WTC11 (cell line): ENCODE measurements around the gene DCXR. TPM values are rescaled to one million over a fixed set of nuclear protein-coding genes. Genes with fewer than 3 reads are reported as not detected.

Experiments
- ATAC-seq: fragments of 200-7000 bp; cut with Tn5 transposase; 2 replicates; pipeline ENCODE4 v1.10.0; 2021; ENCODE audit warnings: mild to moderate bottlenecking, moderate library complexity
- CTCF ChIA-PET: fragments of 300-600 bp; sonication (Branson Sonifier 250); formaldehyde crosslinking; loops from one replicate; lab custom pipeline; 2021; ENCODE audit warnings: antibody characterized with exemption; lab: Charles Lee
- POLR2A ChIA-PET: fragments of 350-600 bp; sonication (Branson Sonifier 250); formaldehyde crosslinking; loops from one replicate; lab custom pipeline; 2021; ENCODE audit warnings: antibody characterized with exemption; lab: Charles Lee
- DNase-seq: peaks from one replicate; pipeline ENCODE4 v3.0.0; 2021; ENCODE audit warnings: low spot score
- H3K27ac Mint-ChIP-seq: 2 replicates; pipeline ENCODE4 v1.8.0; 2021; ENCODE audit warnings: mixed read lengths
- H3K27me3 Mint-ChIP-seq: 2 replicates; pipeline ENCODE4 v1.8.0; 2021; ENCODE audit warnings: low read depth, mild to moderate bottlenecking, moderate library complexity, mixed read lengths
- H3K36me3 Mint-ChIP-seq: 2 replicates; pipeline ENCODE4 v1.8.0; 2021; ENCODE audit warnings: mixed read lengths
- H3K4me1 Mint-ChIP-seq: 2 replicates; pipeline ENCODE4 v1.8.0; 2022; ENCODE audit warnings: mixed read lengths
- H3K4me3 Mint-ChIP-seq: 2 replicates; pipeline ENCODE4 v1.8.0; 2021; ENCODE audit warnings: mild to moderate bottlenecking, moderate library complexity, mixed read lengths
- H3K9me3 Mint-ChIP-seq: 2 replicates; pipeline ENCODE4 v1.8.0; 2021; ENCODE audit warnings: mixed read lengths
- CREM ChIP-seq: sonication (generic); formaldehyde crosslinking; IDR thresholded peaks from 2 replicates; pipeline ENCODE4 v1.8.1; 2022; ENCODE audit warnings: mild to moderate bottlenecking, missing genetic modification reagents, moderate library complexity
- FOXK1 ChIP-seq: sonication (generic); formaldehyde crosslinking; IDR thresholded peaks from 2 replicates; pipeline ENCODE4 v1.8.0; 2022; ENCODE audit warnings: mild to moderate bottlenecking, moderate library complexity, missing genetic modification reagents
- MYBL2 ChIP-seq: sonication (generic); formaldehyde crosslinking; IDR thresholded peaks from 2 replicates; pipeline ENCODE4 v1.8.1; 2023; ENCODE audit warnings: mild to moderate bottlenecking, moderate library complexity, missing genetic modification reagents
- NFYB ChIP-seq: sonication (generic); formaldehyde crosslinking; conservative IDR thresholded peaks from 2 replicates; pipeline ENCODE4 v1.8.0; 2022; ENCODE audit warnings: low read depth, missing genetic modification reagents
- SMAD3 ChIP-seq: sonication (generic); formaldehyde crosslinking; IDR thresholded peaks from 2 replicates; pipeline ENCODE4 v1.8.0; 2022; ENCODE audit warnings: missing genetic modification reagents, mild to moderate bottlenecking, borderline replicate concordance
- total RNA-seq: library from RNA; stranded (reverse); gene quantifications from 3 replicates; pipeline ENCODE4 v1.2.3, GENCODE V29; 2021
- TF ChIP-seq, protein P1 (sequence below): fragments of 250-450 bp; sonication (Bioruptor Pico); IDR thresholded peaks from 2 replicates; pipeline ENCODE4 v1.8.0; 2021; ENCODE audit warnings: mild to moderate bottlenecking
- TF ChIP-seq, protein P2 (sequence below): fragments of 200-600 bp; IDR thresholded peaks from 2 replicates; pipeline ENCODE4 v1.8.0; 2022; ENCODE audit warnings: antibody characterized with exemption
- TF ChIP-seq, protein P3 (sequence below): sonication (generic); formaldehyde crosslinking; IDR thresholded peaks from 2 replicates; pipeline ENCODE4 v1.8.1; 2022; ENCODE audit warnings: mild to moderate bottlenecking, moderate library complexity, missing genetic modification reagents
- TF ChIP-seq, protein P4 (sequence below): sonication (generic); formaldehyde crosslinking; IDR thresholded peaks from 2 replicates; pipeline ENCODE4 v1.8.0; 2022; ENCODE audit warnings: mild to moderate bottlenecking, missing genetic modification reagents
- TF ChIP-seq, protein P5 (sequence below): sonication (generic); formaldehyde crosslinking; IDR thresholded peaks from 2 replicates; pipeline ENCODE4 v1.8.0; 2023; ENCODE audit warnings: missing genetic modification reagents
- TF ChIP-seq, protein P6 (sequence below): sonication (generic); formaldehyde crosslinking; IDR thresholded peaks from 2 replicates; pipeline ENCODE4 v1.8.0; 2022; ENCODE audit warnings: mild to moderate bottlenecking, missing genetic modification reagents
- TF ChIP-seq, protein P7 (sequence below): sonication (generic); formaldehyde crosslinking; IDR thresholded peaks from 2 replicates; pipeline ENCODE4 v1.8.0; 2022; ENCODE audit warnings: missing genetic modification reagents
- TF ChIP-seq, protein P8 (sequence below): fragments of 250-450 bp; sonication (Bioruptor Pico); IDR thresholded peaks from 2 replicates; pipeline ENCODE4 v1.9.0; 2021; ENCODE audit warnings: mild to moderate bottlenecking, borderline replicate concordance

Gene DCXR
- total RNA-seq, 1 experiment from 2014 or later: 130 TPM

DNA sequence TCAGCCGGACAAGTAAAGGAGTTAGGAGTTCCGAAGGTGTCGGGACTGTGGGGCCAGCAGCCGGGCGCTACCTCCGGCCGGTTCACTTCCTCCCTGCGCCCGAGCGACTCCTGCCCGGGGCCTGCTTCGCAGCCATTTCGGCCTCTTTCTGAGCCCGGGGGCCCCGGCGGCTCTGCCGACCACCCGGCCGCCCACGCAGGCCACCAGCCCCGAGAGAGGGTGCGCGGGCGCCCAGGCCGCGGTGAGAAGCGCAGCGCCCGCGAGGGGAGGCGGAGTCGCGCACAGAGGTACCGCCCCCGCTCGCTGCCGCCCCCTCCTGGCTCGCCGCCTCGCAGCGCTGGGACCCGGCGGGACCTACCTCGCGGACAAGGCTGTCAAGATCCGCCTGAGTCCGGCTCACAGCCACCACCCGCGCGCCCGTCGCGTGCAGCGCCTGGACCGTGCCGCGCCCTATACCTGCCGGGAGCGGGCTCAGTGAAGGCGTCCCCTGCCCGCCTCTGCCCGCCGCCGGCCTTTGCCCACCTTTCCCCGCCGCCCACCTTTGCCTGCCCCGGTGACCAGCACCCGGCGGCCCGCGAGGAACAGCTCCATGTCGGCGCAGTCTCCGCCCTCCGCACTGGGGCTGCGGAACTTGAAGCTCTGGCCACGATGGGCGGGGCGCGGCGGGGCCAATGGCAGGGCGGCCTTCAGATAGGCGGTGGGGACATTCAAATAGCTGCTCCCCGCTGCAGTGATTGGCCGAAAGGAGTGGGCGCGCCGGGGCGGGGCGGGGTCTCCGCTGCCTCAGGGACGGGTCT, at the start of gene DCXR (continued):
- TF ChIP-seq, protein P1, sequence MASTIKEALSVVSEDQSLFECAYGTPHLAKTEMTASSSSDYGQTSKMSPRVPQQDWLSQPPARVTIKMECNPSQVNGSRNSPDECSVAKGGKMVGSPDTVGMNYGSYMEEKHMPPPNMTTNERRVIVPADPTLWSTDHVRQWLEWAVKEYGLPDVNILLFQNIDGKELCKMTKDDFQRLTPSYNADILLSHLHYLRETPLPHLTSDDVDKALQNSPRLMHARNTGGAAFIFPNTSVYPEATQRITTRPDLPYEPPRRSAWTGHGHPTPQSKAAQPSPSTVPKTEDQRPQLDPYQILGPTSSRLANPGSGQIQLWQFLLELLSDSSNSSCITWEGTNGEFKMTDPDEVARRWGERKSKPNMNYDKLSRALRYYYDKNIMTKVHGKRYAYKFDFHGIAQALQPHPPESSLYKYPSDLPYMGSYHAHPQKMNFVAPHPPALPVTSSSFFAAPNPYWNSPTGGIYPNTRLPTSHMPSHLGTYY (CRISPR knock-in tag): 0 out of 2 replicates have a peak, but pooled peaks have one; percentile 14
- TF ChIP-seq, protein P2, sequence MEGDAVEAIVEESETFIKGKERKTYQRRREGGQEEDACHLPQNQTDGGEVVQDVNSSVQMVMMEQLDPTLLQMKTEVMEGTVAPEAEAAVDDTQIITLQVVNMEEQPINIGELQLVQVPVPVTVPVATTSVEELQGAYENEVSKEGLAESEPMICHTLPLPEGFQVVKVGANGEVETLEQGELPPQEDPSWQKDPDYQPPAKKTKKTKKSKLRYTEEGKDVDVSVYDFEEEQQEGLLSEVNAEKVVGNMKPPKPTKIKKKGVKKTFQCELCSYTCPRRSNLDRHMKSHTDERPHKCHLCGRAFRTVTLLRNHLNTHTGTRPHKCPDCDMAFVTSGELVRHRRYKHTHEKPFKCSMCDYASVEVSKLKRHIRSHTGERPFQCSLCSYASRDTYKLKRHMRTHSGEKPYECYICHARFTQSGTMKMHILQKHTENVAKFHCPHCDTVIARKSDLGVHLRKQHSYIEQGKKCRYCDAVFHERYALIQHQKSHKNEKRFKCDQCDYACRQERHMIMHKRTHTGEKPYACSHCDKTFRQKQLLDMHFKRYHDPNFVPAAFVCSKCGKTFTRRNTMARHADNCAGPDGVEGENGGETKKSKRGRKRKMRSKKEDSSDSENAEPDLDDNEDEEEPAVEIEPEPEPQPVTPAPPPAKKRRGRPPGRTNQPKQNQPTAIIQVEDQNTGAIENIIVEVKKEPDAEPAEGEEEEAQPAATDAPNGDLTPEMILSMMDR: peak; percentile 73
- TF ChIP-seq NFYB (CRISPR knock-in tag) (peak; percentile 88), MYBL2 (0 out of 2 replicates have a peak, but pooled peaks have one; percentile 59), FOXK1 (CRISPR knock-in tag) (peak; percentile 48; the same call in 1 of the 2 replicates), CREM (0 out of 2 replicates have a peak, but pooled peaks have one; percentile 43), SMAD3 (CRISPR knock-in tag) (no peak; the same call in 1 of the 2 replicates)
- TF ChIP-seq, protein P3, sequence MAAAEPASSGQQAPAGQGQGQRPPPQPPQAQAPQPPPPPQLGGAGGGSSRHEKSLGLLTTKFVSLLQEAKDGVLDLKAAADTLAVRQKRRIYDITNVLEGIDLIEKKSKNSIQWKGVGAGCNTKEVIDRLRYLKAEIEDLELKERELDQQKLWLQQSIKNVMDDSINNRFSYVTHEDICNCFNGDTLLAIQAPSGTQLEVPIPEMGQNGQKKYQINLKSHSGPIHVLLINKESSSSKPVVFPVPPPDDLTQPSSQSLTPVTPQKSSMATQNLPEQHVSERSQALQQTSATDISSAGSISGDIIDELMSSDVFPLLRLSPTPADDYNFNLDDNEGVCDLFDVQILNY (CRISPR knock-in tag): peak; percentile 80; the same call in 1 of the 2 replicates
- TF ChIP-seq, protein P4, sequence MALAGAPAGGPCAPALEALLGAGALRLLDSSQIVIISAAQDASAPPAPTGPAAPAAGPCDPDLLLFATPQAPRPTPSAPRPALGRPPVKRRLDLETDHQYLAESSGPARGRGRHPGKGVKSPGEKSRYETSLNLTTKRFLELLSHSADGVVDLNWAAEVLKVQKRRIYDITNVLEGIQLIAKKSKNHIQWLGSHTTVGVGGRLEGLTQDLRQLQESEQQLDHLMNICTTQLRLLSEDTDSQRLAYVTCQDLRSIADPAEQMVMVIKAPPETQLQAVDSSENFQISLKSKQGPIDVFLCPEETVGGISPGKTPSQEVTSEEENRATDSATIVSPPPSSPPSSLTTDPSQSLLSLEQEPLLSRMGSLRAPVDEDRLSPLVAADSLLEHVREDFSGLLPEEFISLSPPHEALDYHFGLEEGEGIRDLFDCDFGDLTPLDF (CRISPR knock-in tag): no peak
- TF ChIP-seq, protein P5, sequence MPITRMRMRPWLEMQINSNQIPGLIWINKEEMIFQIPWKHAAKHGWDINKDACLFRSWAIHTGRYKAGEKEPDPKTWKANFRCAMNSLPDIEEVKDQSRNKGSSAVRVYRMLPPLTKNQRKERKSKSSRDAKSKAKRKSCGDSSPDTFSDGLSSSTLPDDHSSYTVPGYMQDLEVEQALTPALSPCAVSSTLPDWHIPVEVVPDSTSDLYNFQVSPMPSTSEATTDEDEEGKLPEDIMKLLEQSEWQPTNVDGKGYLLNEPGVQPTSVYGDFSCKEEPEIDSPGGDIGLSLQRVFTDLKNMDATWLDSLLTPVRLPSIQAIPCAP (CRISPR knock-in tag): peak; percentile 43; the same call in 1 of the 2 replicates
- TF ChIP-seq, protein P6, sequence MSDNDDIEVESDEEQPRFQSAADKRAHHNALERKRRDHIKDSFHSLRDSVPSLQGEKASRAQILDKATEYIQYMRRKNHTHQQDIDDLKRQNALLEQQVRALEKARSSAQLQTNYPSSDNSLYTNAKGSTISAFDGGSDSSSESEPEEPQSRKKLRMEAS (CRISPR knock-in tag): no peak; the same call in 1 of the 2 replicates
- TF ChIP-seq, protein P7, sequence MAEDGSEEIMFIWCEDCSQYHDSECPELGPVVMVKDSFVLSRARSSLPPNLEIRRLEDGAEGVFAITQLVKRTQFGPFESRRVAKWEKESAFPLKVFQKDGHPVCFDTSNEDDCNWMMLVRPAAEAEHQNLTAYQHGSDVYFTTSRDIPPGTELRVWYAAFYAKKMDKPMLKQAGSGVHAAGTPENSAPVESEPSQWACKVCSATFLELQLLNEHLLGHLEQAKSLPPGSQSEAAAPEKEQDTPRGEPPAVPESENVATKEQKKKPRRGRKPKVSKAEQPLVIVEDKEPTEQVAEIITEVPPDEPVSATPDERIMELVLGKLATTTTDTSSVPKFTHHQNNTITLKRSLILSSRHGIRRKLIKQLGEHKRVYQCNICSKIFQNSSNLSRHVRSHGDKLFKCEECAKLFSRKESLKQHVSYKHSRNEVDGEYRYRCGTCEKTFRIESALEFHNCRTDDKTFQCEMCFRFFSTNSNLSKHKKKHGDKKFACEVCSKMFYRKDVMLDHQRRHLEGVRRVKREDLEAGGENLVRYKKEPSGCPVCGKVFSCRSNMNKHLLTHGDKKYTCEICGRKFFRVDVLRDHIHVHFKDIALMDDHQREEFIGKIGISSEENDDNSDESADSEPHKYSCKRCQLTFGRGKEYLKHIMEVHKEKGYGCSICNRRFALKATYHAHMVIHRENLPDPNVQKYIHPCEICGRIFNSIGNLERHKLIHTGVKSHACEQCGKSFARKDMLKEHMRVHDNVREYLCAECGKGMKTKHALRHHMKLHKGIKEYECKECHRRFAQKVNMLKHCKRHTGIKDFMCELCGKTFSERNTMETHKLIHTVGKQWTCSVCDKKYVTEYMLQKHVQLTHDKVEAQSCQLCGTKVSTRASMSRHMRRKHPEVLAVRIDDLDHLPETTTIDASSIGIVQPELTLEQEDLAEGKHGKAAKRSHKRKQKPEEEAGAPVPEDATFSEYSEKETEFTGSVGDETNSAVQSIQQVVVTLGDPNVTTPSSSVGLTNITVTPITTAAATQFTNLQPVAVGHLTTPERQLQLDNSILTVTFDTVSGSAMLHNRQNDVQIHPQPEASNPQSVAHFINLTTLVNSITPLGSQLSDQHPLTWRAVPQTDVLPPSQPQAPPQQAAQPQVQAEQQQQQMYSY (CRISPR knock-in tag): peak; percentile 49; the same call in 1 of the 2 replicates

DNA sequence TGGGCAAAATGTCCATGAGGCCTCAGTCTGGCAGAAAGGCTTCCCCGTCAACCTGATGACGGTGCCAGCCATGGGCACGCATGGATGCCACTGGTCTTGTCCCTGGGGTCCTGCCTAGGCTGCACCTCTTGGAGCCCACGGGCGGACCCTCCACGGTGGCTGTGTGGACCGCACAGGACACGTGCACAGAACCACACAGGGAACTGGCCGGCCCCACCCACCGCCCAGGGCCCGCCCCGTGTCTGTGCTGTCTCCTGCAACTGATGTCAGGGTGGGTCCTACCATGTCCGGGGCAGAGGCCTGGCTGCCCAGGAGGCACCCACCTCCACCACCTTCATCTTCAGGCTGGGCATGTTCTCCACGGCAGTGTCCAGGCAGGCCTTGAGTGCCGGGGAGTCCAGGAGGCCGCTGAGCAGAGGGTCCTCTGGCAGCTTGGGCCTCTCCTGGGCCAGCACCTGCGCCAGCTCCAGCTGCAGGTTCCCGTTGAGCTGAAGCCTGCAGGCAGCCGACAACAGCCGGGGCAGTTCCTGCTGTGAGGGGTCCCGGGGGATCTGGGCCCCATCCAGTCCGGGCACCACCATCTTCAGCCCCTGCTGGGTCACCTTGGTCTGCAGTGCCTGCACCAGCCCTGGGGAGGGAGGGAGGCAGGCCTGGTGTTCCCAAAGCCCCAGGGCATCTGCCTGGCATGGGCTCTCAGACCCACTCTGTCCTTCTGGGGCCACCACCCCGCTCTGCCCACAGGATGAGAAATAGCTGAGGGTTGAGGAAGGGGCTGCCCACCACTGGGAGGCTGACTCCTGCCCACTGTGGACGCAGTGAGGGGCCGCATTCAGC, 48.7 kb upstream of the DCXR start:
- Mint-ChIP-seq H3K27ac (no peak overlapping the region), H3K4me3 (no peak overlapping the region), H3K9me3 (no peaks in the 10 kb centered on the region), H3K4me1 (no peaks in the 10 kb centered on the region), H3K36me3 (peaks cover 30% of the 10 kb centered on the region), H3K27me3 (no peaks in the 10 kb centered on the region)
- DNase-seq: no peak
- ATAC-seq: no peak
- CTCF ChIA-PET: interaction anchor here (2.1 kb wide), 1 partner anchor 56 kb away, joined by 6 read pairs; no protein-coding TSS in a partner anchor
- POLR2A ChIA-PET: no interaction called here
- TF ChIP-seq, protein P8, sequence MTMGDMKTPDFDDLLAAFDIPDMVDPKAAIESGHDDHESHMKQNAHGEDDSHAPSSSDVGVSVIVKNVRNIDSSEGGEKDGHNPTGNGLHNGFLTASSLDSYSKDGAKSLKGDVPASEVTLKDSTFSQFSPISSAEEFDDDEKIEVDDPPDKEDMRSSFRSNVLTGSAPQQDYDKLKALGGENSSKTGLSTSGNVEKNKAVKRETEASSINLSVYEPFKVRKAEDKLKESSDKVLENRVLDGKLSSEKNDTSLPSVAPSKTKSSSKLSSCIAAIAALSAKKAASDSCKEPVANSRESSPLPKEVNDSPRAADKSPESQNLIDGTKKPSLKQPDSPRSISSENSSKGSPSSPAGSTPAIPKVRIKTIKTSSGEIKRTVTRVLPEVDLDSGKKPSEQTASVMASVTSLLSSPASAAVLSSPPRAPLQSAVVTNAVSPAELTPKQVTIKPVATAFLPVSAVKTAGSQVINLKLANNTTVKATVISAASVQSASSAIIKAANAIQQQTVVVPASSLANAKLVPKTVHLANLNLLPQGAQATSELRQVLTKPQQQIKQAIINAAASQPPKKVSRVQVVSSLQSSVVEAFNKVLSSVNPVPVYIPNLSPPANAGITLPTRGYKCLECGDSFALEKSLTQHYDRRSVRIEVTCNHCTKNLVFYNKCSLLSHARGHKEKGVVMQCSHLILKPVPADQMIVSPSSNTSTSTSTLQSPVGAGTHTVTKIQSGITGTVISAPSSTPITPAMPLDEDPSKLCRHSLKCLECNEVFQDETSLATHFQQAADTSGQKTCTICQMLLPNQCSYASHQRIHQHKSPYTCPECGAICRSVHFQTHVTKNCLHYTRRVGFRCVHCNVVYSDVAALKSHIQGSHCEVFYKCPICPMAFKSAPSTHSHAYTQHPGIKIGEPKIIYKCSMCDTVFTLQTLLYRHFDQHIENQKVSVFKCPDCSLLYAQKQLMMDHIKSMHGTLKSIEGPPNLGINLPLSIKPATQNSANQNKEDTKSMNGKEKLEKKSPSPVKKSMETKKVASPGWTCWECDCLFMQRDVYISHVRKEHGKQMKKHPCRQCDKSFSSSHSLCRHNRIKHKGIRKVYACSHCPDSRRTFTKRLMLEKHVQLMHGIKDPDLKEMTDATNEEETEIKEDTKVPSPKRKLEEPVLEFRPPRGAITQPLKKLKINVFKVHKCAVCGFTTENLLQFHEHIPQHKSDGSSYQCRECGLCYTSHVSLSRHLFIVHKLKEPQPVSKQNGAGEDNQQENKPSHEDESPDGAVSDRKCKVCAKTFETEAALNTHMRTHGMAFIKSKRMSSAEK: no peak
- TF ChIP-seq, protein P7 (CRISPR knock-in tag): no peak
